ENCODE data around the gene KAT14.
"Not testable (repeated sequence)": the region's sequence is repeated elsewhere in the genome, so short reads cannot be mapped to it uniquely, and the experiment has no call there.

The KAT14 gene

DNA sequence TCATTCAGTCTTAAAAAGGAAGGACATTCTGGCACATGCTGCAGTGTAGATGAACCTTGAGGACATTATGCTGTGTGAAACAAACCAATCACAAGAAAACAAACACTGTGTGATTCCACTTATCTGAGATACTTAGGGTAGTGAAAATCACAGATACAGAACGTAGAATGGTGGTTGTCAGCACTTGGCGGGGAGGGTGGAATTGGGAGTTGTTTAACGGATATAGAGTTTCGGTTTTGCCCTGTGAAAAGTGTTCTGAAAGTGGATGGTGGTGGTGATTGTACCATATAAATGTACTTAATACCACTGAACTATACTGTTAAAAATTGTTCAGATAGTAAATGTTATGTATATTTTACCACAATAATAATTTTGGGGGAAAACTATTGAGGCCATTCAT, 18.4 kb downstream of the KAT14 start:
- no peak for DNase-seq

DNA sequence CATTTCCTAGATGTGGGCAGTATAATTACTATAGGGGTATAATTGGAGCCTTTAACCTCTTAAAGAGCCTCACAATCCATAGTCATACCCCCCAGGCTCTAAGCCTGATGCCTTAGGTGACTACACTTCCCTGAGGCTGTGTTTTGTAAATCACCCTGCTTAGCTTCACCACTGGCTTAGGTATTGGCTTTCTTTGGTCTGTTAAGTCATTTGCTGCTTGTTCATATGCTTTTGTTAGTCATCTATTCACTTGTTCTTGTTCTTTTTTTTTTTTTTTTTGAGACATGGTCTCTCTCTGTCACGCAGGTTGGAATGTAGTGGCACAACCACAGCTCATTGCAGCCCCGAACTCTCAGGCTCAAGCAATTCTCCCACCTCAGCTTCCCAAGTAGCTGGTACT, 26.7 kb downstream of the KAT14 start:
- DNase-seq, result no peak

DNA sequence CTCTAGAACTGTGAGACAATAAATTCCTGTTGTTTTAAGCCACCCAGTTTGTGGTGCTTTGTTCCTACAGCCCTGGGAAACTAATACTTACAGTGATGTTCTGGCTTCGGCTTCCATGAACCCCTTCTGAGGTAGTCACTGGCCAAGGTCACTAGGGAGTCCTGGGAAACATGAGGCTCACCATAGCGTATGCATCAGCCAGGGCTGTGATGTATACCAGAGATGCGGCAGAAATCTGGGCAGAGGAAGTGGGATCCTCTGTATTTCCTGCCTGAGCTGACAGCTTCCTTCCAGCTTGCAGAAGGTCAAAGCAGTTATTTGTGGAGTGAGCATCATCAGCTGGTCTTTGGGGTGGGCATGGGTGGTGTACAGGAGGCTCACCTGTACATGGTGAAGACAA, 27.9 kb downstream of the KAT14 start:
- DNase-seq, result no peak

- DNase-seq, result no peak
These were observed 28.7 kb downstream of the KAT14 start for GRCh38 chr20:18166241-18166881.

- DNase-seq, result no peak
These were observed 29.3 kb downstream of the KAT14 start for GRCh38 chr20:18166950-18167349.

GRCh38 chr20:18172379-18172778, 34.7 kb downstream of the KAT14 start:
- no peak for DNase-seq

GRCh38 chr20:18174906-18175683, 37.4 kb downstream of the KAT14 start:
- no peak for DNase-seq

DNA sequence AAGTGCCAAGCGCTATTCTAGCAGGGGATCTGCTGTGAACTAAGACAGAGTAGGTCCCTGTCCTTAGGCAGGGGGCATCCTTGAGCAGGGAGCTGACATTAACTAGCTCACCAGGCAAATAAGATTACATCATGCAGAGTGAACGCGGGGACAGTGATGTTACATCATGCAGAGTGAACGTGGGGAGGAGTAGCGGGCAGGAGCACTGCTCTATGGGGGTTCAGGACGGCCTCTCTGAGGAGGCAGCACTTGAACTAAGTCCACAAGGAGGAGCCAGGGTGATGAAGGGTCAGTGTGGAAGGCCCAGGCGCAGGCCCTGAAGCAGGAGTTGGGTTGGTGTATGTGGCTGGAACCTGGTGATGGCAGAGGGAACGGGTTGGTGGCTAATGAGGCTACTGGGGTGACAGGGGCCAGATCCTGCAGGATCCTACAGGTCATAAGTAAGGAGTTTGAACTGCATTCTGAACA, 38.7 kb downstream of the KAT14 start:
- no peak for DNase-seq

DNA sequence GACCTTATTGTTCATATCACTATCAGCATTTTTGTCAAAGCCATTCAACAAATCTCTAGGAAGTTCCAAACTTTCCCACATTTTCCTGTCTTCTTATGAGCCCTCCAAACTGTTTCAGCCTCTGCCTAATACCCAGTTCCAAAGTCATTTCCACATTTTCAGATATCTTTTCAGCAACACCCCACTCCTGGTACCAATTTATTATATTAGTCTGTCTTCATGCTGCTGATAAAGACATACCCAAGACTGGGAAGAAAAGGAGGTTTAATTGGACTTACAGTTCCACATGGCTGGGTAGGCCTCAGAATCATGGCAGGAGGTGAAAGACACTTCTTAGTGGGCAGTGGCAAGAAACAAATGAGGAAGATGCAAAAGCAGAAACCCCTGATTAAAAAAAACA, 42.7 kb downstream of the KAT14 start:
- DNase-seq, result not testable (repeated sequence)

GRCh38 chr20:18180815-18181214, 43.2 kb downstream of the KAT14 start:
- DNase-seq, result no peak

DNA sequence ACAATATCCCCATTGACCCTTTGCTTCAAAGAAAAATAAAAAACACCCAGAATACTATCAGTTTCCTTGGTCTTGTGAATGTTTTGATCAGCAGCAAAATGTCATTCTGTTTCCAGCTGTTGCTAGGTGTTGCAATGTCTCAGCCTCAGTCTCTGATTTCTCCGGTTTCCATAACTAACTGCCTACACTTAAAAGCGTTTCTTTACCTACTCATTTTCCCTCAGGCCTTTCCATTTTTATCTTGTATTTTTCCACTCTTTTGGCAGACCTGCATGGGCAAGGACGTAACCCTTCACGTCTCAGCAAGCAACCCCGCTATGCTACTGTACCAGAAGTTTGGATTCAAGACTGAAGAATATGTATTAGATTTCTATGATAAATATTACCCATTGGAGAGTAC, 49.4 kb downstream of the KAT14 start:
- no peak for DNase-seq

- DNase-seq, result no peak
These were observed 50.8 kb downstream of the KAT14 start for GRCh38 chr20:18188434-18188833.

DNA sequence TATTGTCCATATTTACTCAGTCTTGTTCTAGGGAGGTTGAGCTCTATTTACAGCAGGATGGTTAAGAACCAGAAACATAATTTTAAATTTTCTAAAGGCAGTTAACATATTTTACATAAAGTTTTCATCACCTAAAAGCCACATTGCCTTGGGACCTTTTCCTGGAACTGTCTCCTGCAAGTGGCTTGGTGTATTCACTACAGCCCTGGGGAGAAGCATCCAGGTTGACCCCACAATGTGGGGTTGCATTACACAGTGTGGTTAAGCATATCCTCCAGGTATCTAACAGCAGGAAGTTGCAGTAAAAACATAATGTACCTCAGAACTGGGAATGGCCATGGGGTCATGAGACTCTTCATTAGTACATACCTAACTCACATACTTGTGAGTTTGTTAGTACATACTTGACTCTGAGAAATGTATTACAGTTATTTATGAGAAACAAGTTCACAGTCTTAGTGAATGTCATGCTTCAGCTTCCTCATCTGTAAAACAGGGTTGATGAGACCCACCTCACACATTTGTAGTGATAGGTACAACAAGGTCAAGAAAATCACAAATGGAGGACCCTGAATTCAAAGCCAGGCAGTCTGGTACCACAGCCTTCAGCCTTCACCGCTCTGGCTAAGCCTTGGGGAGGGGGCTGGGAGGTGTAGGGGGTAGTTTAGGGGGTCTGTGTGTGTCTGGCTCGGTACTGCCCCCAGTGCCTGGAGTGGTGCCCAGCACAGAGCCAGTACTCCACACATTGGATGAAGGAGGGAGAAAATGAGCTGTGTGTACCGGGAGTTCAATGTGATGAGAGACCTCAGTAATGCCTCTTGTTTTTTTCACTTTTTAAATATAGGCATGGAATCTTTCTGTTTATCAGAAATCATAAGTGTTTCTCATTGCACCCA, 52.9 kb downstream of the KAT14 start:
- DNase-seq, result no peak

- no peak for DNase-seq
These were observed 53.6 kb downstream of the KAT14 start for GRCh38 chr20:18191306-18191705.

- not testable (repeated sequence) for DNase-seq
These were observed 56.8 kb downstream of the KAT14 start for GRCh38 chr20:18194461-18194860.

- no peak for DNase-seq
These were observed 58.3 kb downstream of the KAT14 start for GRCh38 chr20:18195931-18196330.

GRCh38 chr20:18197382-18198070, 59.9 kb downstream of the KAT14 start:
- no peak for DNase-seq

- DNase-seq, result no peak
These were observed 65.3 kb downstream of the KAT14 start for GRCh38 chr20:18202966-18203365.

GRCh38 chr20:18203700-18204099, 66.0 kb downstream of the KAT14 start:
- DNase-seq, result not testable (repeated sequence)

DNA sequence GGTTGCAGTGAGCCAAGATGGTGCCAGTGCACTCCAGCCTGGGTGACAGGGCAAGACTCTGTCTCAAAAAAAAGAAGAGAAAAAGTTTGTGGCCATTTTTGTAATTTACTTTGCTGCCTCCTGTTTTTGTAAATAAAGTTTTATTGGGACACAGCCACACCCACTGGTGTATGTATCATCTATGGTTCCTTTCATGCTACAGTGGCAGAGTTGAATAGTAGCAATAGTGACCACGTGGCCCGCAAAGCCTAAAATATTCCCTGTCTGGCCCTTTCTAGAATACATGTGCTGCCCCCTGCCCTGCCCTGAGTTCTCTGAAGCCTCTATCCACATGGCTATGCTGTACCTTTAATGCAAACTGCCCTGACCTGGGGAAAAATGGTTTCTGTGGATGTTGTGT, 75.3 kb downstream of the KAT14 start:
- DNase-seq, result no peak

- DNase-seq, result no peak
These were observed 77.9 kb downstream of the KAT14 start for GRCh38 chr20:18215566-18215965.

GRCh38 chr20:18218280-18218679, 80.6 kb downstream of the KAT14 start:
- no peak for DNase-seq

GRCh38 chr20:18223409-18223808, 85.7 kb downstream of the KAT14 start:
- DNase-seq, result no peak

Data from AML-193 (cell line).